Hepatocyte (in vitro differentiated cells): ENCODE data around the gene PSMB10. TPM values are rescaled to one million over a fixed set of nuclear protein-coding genes. Genes with fewer than 3 reads are reported as not detected.

ENCODE experiments used
- DNase-seq: peaks from one replicate; pipeline ENCODE4 v3.0.0-alpha.2; 2016; ENCODE audit warnings: low spot score
- H2AFZ ChIP-seq: fragments of 200-600 bp; sonication (generic); 2 replicates; pipeline ENCODE4 v1.6.0; 2016; ENCODE audit warnings: antibody characterized with exemption, mild to moderate bottlenecking
- H3K27ac ChIP-seq: fragments of 200-600 bp; sonication (generic); 2 replicates; pipeline ENCODE4 v1.5.1; 2016; ENCODE audit warnings: mild to moderate bottlenecking
- H3K27me3 ChIP-seq: fragments of 200-600 bp; sonication (generic); 2 replicates; pipeline ENCODE4 v1.6.1; 2016
- H3K36me3 ChIP-seq: fragments of 200-600 bp; sonication (generic); replicated peaks from 2 replicates; pipeline ENCODE4 v1.5.1; 2016; ENCODE audit warnings: low read depth; ENCODE audit not compliant: insufficient read depth
- H3K4me1 ChIP-seq: fragments of 200-600 bp; sonication (generic); 2 replicates; pipeline ENCODE4 v1.5.1; 2016; ENCODE audit warnings: mild to moderate bottlenecking, moderate library complexity; ENCODE audit not compliant: insufficient read depth
- H3K4me2 ChIP-seq: fragments of 200-600 bp; sonication (generic); 2 replicates; pipeline ENCODE4 v1.6.0; 2016
- H3K4me3 ChIP-seq: fragments of 200-600 bp; sonication (generic); 2 replicates; pipeline ENCODE4 v1.5.1; 2016; ENCODE audit warnings: mild to moderate bottlenecking
- H3K79me2 ChIP-seq: fragments of 200-600 bp; sonication (generic); 2 replicates; pipeline ENCODE4 v1.6.0; 2017; ENCODE audit warnings: mild to moderate bottlenecking
- H3K9me2 ChIP-seq: fragments of 200-600 bp; sonication (generic); replicated peaks from 2 replicates; pipeline ENCODE4 v1.6.0; 2017; ENCODE audit warnings: mild to moderate bottlenecking; ENCODE audit not compliant: insufficient read depth
- H3K9me3 ChIP-seq: fragments of 200-600 bp; sonication (generic); 2 replicates; pipeline ENCODE4 v1.5.1; 2016; ENCODE audit warnings: low read depth, mild to moderate bottlenecking
- H4K20me1 ChIP-seq: fragments of 200-600 bp; sonication (generic); 2 replicates; pipeline ENCODE4 v1.6.0; 2016; ENCODE audit warnings: mild to moderate bottlenecking; ENCODE audit not compliant: insufficient read depth, poor library complexity, severe bottlenecking
- EZH2 ChIP-seq: fragments of 200-600 bp; sonication (generic); IDR thresholded peaks from 2 replicates; pipeline ENCODE4 v1.6.1; 2016; ENCODE audit warnings: antibody characterized with exemption, mild to moderate bottlenecking, borderline replicate concordance
- EZH2phosphoT487 ChIP-seq: fragments of 200-600 bp; sonication (generic); IDR thresholded peaks from one replicate; pipeline ENCODE4 v1.6.1; 2018; ENCODE audit warnings: antibody characterized with exemption, mild to moderate bottlenecking, low read depth, moderate library complexity; ENCODE audit not compliant: unreplicated experiment, severe bottlenecking
- WGBS: methylation state at CpG from one replicate; pipeline ENCODE4 v1.1.6; 2016; ENCODE audit warnings: low lambda C conversion rate; ENCODE audit errors: missing lambda C conversion rate; 5-methylcytosine and 5-hydroxymethylcytosine counted together
- polyA plus RNA-seq: library from polyadenylated mRNA; unstranded; fragments of >200 nt; fragmentation: Nextera tagmentation; extraction: Ambion mirVana; gene quantifications from 2 replicates; pipeline ENCODE4 v1.2.1, GENCODE V29; 2016
- total RNA-seq: library from RNA; depleted of rRNA; stranded (reverse); fragments of >200 nt; gene quantifications from 2 replicates; pipeline ENCODE4 v1.2.3, GENCODE V29; 2014
- TF ChIP-seq, protein P1 (sequence below): fragments of 200-600 bp; sonication (generic); IDR thresholded peaks from 2 replicates; pipeline ENCODE4 v1.5.1; 2016; ENCODE audit warnings: antibody characterized with exemption, mild to moderate bottlenecking; ENCODE audit not compliant: poor library complexity

Gene PSMB10
- total and polyA plus RNA-seq, 2 experiments from 2014 or later = 13.7 to 48.7 TPM

DNA sequence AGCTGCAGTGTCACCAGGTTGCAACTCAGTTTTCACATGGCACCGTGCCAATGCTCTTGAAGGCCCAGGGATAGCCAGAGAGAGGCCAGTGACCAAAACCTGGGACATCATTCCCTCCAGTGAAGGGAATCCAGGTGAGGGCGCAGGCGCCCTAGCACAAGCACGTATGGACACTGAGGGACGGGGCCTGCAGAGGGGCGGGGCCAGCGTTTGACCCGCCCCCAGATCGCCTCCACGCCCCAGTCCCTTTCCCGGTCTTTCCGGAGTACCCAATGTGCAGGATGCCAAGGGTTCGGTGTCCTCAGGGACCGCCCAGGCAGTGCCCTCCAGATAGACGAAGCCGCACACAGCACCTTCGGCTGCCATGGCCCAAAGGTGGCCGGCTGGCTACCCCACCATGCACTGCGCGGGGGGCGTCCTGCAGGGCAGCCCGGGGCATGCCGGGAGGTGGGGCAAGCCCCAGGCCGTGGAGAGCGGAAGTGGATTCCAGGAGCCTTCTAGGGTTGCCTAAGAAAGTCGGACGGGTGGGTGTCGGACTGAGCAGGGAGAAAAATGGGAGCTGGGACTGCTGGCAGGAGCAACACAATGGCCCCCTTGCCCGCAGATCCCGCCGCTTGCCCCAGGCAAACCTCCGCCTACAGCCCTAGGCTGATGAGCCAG lies 27.1 kb upstream of the PSMB10 start:
- Histone ChIP-seq H3K79me2 (peaks cover 62% of the 10 kb centered on the region), H2AFZ (no peak overlapping the region), H3K36me3 (no peaks in the 10 kb centered on the region), H3K4me3 (no peak overlapping the region), H3K27ac (no peak overlapping the region), H3K9me2 (no peaks in the 10 kb centered on the region), H3K4me2 (no peak overlapping the region), H4K20me1 (peaks cover 40% of the 10 kb centered on the region), H3K27me3 (no peaks in the 10 kb centered on the region), H3K9me3 (no peaks in the 10 kb centered on the region), H3K4me1 (peaks cover 18% of the 10 kb centered on the region)
- DNase-seq = no peak
- no peak for TF ChIP-seq EZH2
- TF ChIP-seq, protein P1, sequence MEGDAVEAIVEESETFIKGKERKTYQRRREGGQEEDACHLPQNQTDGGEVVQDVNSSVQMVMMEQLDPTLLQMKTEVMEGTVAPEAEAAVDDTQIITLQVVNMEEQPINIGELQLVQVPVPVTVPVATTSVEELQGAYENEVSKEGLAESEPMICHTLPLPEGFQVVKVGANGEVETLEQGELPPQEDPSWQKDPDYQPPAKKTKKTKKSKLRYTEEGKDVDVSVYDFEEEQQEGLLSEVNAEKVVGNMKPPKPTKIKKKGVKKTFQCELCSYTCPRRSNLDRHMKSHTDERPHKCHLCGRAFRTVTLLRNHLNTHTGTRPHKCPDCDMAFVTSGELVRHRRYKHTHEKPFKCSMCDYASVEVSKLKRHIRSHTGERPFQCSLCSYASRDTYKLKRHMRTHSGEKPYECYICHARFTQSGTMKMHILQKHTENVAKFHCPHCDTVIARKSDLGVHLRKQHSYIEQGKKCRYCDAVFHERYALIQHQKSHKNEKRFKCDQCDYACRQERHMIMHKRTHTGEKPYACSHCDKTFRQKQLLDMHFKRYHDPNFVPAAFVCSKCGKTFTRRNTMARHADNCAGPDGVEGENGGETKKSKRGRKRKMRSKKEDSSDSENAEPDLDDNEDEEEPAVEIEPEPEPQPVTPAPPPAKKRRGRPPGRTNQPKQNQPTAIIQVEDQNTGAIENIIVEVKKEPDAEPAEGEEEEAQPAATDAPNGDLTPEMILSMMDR = no peak
- no peak for TF ChIP-seq EZH2phosphoT487
- 91% methylated on average over 29 of the region's 32 CpGs for WGBS

DNA sequence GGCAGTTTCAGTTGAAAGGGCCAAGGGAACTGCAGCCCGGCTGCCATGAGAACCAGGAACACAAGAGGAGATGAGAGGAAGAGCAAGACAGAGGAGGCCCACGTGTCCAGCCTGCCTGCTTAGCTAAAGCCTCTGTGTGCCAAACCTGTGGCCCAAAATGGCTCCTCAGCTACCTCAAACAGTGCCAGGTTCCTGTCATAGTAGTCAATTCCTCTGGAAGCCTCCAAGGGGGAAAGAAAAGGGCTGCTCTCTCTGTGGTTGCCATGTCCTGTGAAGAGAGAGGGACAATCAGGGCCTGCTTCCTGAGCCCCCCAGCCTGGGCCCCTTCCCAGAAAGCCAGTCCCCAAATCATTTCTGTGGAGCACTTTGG lies 26.6 kb upstream of the PSMB10 start:
- H3K4me2 ChIP-seq = no peak overlapping the region
- no peaks in the 10 kb centered on the region for H3K36me3 ChIP-seq
- DNase-seq = no peak
- no peaks in the 10 kb centered on the region for H3K27me3 ChIP-seq
- H3K9me3 ChIP-seq = no peaks in the 10 kb centered on the region
- H2AFZ ChIP-seq = no peak overlapping the region
- WGBS = 100% methylated on average over 2 of the region's 2 CpGs
- H4K20me1 ChIP-seq = peaks cover 40% of the 10 kb centered on the region
- H3K4me3 ChIP-seq = no peak overlapping the region
- H3K4me1 ChIP-seq = peaks cover 17% of the 10 kb centered on the region
- no peak overlapping the region for H3K27ac ChIP-seq
- peaks cover 61% of the 10 kb centered on the region for H3K79me2 ChIP-seq
- no peaks in the 10 kb centered on the region for H3K9me2 ChIP-seq
- TF ChIP-seq EZH2 = no peak
- TF ChIP-seq, protein P1 = no peak
- TF ChIP-seq EZH2phosphoT487 = no peak

DNA sequence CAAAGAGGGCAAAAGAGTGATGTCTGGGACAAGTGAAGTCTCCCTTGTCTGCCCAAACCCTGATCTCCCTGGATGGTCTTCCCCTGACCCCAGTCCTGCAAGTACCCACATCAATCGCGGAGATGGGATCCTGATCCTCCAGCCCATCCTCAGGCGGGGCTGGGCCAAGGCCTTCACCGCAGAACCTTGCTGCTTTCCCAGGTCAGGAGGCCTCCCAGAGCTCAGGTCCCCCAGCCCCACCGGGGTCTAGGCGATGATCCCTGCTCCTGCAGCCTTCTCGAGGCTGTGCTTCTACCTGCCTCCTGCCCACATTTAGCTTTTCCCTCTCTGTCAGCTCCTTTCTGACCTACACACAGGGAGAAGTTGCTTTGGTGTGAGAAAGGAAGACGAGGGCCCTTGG lies 25.5 kb upstream of the PSMB10 start:
- TF ChIP-seq EZH2 (no peak), EZH2phosphoT487 (no peak)
- TF ChIP-seq, protein P1 = no peak
- Histone ChIP-seq H2AFZ (no peak overlapping the region), H3K4me2 (no peak overlapping the region), H3K27ac (no peak overlapping the region), H3K4me1 (peaks cover 16% of the 10 kb centered on the region), H3K36me3 (no peaks in the 10 kb centered on the region), H3K4me3 (no peak overlapping the region), H3K79me2 (peaks cover 50% of the 10 kb centered on the region), H4K20me1 (peaks cover 37% of the 10 kb centered on the region), H3K9me2 (no peaks in the 10 kb centered on the region), H3K27me3 (no peaks in the 10 kb centered on the region), H3K9me3 (no peaks in the 10 kb centered on the region)
- no peak for DNase-seq
- WGBS = 95% methylated on average over 8 of the region's 8 CpGs
